Measurements from ENCODE around the gene ZNF222. TPM values are rescaled to one million over a fixed set of nuclear protein-coding genes. Genes with fewer than 3 reads are reported as not detected.

Gene ZNF222
- total RNA-seq: 3.5 and 3.6 TPM in 2 replicates

DNA sequence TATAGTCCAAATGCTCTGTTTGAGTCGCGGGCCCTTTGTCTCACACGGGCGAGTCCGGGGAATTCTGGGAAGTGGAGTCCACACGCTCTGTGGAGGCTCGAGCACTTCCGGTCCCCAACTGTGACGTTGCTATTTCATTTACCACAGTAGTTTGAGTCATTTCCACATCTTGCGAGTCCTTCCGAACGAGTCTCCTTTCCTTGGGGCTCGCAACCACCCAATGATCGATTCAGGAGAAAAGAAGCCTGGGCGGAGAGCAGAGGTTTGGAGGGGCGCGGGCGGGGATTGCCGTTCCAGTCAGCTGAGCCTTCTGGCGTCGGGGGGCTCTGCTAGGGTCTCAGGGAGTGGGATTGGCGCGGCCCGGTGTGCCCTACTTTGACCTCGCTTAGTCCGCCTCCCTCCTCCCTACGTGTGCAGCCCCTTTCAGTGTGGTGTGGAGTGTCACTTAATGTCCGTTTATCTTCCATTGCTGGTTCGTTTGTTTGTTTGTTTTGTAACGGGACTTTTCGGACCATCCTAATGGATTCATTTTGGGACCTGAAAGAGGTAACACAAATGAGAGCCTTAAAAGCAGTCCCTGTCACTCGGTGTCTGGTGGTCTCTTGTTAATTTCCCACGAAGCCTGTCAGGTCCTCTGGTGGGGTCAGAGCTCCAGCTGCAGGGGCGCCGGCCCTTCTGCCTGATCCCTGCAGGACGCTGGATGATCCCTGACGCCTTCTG lies at the start of gene ZNF222:
Gene ZNF222, plus strand, starts transcription at position 163 of the 720 bp plus-strand sequence. Its CDS starts 58 bp downstream, at position 221.
- peak; percentile 57 to 88 for DNase-seq (ENCODE audit: low read depth in 2 of 2)

DNA sequence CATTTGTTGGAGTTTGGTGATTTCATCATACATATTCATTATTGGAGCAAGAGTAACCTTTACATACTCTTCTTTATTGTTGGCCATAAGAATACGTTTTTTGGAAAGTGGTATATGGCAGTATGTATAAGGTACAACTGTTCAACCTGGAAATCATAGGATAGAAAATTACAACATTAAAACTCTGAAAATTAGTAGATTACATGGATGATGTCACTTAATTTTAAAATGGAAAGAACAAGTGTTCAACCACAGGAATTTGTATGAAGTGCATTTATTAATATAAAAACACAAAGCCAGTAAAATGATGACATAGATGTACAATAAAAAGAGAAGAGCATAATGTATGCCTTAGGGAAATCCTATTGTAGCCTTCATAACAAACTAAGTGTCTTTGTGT lies 48.4 kb upstream of the ZNF222 start:
- no peak for DNase-seq (ENCODE audit: low read depth in 2 of 2)

DNA sequence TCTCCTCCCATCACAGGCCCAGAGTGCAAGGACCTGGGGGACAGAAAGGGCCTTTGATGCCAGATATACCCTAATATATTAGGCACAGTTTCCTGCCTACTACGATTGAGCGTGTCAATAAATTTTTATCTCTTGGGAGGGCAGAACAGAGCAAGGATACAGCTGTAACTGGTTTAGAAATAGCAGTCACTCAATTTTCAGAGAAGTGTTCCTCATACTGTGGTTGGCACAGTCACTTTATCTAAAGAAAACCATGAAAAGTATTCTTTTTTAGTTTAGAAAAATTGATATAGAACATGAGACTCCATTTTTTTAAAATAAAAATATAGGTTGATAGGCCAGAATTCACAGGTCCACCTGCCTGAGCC lies 41.7 kb upstream of the ZNF222 start:
- DNase-seq (ENCODE audit: low read depth in 2 of 2): no peak

DNA sequence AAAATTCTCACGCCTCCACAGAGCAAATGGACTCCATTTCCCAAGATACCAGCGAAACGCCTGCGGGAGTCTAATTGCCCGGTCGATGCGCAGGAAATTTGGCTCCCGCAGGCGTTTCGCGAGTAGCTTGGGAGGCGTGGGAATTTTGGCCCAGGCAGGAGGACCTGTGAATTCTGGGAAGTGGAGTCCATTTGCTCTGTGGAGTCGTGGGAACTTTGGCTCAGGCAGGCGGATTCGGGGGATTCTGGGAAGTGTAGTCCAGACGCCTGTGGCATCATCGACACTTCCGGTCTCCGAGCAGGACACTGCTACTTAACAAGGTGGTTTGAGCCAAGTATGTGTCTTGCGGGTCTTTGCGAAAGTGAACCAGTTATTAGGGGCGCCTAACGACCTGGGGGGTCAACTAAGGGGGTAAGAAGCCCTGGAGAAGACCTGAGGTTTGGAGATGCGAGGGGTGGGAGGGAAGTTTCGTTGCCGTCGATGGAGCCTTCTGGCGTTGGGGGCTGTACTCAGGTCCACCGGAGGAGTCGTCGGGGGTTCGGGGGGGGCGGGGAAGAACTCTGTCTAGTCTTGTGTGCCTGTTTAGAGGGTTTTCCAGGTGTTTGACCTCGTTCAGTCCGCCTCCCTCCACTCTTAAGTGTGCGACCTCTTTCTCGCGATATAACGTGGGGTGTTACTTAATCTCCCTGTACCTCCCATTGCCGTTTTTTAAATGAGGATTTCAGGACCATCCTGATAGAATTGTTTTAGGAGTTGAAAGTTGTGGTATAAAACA lies 41.1 kb upstream of the ZNF222 start, which contains the start of gene ZNF155:
Gene ZNF155, plus strand, starts transcription at position 277 of the 775 bp plus-strand sequence. CDS start 4,356 bp downstream, outside the sequence.
- DNase-seq (ENCODE audit: low read depth in 2 of 2): peak; percentile 89 to 97

DNA sequence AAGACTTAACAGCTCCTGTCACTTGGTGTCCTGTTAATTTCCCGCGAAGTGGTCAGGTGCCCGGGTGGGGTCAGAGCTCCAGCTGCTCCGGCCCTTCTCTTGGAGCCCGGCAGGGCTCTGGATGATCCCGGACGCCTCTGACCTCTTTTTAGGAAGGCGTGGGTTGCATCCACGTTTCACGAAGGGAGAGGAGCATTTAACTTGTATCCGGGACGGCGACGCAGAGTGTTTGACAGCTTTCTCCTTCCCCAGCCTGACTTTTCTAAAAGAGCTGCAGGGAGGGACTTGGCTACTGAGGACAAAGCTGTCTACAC lies 40.5 kb upstream of the ZNF222 start:
- DNase-seq (ENCODE audit: low read depth in 2 of 2): no peak

DNA sequence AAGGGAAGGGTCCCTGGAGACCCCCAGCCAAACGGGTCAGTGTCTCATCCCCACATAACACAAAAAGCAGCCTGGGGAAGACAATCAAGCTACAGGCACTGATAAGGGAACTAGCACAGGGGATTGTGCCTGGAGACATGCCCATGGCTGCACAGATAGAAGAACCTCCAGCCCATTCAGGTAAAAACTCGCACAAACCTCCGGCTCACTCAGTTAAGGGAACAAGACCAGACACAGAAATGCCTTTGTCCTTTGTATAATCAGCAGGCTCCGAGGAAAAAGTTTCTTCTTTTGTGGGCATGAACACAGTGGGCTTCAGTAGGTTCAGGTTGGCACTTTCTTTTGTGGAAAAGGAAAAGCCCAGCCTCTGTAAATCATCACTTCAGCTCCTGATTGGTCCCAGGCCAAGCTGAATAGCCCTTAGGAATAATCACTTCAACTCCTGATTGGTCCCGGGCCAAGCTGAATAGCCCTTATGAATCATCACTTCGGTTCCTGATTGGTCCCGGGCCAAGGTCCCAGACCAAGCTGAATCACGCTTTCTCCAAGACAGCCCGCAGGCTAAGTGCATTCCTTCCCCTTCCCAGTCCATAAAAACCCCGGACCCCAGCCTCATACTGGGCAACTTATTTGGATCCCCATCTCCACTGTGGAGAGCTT lies 27.4 kb upstream of the ZNF222 start:
- no peak for DNase-seq (ENCODE audit: low read depth in 2 of 2)

DNA sequence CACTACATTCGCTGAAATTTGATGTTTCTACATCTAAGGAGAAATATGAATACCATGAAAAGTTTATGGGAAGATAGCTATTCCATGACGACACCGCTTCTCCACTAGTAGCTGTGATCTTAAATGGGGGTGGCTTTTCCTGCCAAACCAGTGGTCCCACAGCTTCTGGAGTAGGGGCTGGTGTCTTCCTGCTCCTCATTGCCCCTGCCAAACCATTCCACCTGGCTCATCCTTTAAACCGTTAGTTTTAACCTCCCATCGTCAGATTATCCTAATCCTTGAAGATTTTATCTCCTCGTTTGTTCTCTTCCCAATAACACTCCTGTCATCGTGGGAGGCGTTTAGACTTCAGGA lies 23.0 kb upstream of the ZNF222 start:
- no peak for DNase-seq (ENCODE audit: low read depth in 2 of 2)

DNA sequence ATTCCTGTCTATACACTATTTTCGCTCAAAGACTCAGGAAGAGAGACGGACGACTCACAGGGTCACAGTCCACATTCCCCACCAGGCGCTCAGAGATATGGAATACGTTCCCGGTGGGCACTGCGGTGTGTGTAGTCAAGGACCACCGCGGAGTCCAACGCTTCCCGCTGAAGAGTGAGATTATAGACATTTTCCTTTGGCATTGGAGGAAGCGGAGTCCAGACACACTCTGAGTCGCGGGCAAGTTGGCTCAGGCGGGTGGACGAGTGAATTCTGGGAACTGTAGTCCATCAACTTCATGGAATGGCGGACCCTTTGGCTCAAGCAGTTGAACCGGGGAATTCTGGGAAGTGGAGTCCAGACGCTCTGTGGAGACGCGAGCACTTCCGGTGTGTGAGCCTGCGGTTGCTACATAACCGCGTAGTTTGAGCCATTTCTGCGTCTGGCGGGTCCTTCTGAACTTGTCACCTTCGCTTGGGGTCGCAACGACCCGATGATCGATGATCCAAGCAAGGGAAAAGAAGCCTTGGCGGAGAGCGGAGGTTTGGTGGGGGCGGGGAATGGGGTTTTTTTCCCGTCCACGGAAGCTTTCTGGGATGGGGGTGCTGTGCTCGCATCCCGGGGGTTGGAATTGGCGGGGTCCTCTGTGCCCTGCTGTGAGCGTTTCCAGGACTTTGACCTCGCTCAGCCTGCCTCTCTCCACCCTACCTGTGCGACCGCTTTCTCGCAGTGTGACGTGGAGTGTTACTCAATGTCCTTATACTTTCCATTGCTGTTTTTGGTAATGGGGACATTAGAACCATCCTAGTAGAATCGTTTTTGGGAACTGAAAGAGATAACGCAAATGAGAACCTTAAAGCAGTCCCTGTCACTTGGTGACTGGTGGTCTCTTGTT lies 22.4 kb upstream of the ZNF222 start, which contains the start of gene ZNF230:
Gene ZNF230, plus strand, starts transcription at position 392 of the 895 bp plus-strand sequence. CDS start 4,122 bp downstream, outside the sequence.
- DNase-seq (ENCODE audit: low read depth in 2 of 2): peak; percentile 89 to 97

DNA sequence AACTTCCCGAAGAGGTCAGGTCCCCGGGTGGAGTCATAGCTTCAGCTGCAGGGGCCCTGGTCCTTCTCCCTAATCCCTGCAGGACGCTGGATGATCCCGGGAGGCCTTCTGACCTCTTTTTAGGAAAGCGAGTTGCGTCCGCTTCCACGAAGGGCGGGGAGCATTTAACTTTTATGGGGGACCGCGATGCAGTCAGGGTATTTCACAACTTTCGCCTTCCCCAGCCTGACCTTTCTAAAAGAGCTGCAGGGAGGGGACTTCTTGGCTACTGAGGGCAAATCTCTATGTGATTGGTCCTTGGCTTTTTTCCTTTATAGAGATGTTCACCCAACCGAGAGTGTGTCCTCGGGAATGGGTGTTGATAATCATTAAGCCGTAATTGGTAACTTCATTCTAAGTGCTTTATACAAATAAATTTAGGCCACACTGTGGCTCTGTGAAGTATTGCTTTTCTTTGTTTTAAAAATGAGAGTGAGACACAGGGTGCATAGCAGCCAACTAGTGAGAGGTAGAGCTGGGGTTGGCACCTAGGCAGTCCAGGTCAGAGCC lies 21.6 kb upstream of the ZNF222 start:
- no peak for DNase-seq (ENCODE audit: low read depth in 2 of 2)

DNA sequence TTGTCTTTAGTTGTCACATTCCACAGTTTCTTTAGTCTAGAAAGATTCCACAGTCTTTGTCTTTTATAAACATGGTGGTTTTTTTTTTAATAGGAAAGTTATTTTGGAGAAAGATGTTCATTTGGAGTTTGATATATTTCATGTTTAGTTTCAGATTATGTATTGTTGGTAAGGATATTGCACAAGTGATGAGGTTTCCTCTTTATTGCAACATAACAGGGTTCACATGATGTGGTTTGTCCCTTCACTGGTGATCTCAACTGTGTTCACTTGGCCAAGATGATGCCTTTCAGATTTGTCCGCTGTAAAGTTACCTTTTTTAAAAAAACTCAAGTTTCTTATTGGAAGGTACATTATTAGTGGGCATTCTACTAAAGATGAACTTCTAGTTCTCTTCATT lies 19.2 kb upstream of the ZNF222 start:
- no peak for DNase-seq (ENCODE audit: low read depth in 2 of 2)

DNA sequence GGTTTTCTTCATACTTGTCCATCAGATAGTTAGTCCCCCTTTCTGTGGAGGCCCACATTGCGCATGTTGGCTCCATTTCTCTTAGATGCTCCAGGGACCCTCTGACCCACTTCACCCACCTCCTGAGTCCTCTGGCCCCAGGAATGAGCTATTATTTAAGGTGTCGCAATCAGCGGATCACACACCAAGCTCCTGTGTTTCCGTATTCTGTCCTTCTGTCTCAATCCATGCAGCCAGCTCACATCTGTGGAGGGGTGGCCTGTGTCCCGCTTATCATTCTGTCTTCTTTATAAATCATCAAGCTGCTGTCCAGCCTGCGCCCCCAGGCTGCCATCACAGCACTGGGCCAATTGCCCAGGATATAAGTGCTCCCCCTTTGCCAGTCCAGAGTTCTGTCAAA lies 17.7 kb upstream of the ZNF222 start:
- no peak for DNase-seq (ENCODE audit: low read depth in 2 of 2)

DNA sequence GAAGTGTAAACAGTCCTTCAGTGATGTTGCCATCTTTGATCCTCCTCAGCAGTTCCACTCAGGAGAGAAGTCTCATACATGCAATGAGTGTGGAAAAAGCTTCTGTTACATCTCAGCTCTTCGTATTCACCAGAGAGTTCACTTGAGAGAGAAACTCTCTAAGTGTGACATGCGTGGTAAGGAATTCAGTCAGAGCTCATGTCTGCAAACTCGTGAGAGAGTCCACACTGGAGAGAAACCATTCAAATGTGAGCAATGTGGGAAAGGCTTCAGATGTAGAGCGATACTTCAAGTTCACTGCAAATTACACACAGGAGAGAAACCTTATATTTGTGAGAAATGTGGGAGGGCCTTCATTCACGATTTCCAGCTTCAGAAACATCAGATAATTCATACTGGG lies 14.7 kb upstream of the ZNF222 start:
- DNase-seq (ENCODE audit: low read depth in 2 of 2): no peak

DNA sequence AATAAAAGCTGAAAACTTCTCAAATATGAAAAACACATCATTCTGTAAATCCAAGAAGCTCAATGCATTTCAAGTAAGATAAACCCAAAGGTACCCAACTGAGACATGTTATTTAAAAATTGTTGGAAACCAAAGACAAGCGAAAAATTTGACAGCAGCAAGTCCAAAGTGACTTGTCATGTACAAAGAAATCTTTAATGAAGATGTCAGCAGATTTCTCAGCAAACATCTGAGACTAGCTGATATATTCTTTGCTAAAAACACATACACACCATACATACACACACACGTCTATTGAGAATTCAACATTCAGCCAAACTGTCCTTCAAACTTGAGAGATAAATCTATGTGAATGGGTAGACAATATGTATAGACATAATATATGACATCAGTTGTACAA lies 5.7 kb upstream of the ZNF222 start:
- DNase-seq (ENCODE audit: low read depth in 2 of 2): no peak

DNA sequence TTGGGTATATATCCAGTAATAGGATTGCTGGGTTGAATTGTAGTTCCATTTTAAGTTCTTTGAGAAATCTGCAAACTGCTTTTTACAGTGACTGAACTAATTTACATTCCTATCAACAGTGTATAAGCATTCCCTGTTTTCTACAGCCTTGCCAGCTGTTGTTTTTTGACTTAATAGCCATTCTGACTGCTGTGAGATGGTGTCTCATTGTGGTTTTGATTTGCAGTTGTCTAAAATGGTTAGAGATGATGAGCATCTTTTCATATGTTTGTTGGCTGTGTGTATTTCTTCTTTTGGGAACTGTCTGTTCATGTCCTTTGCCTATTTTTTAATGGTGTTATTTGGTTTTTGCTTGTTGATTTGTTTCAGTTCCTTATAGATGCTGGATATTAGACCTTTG lies 4.0 kb upstream of the ZNF222 start:
- DNase-seq (ENCODE audit: low read depth in 2 of 2): no peak

DNA sequence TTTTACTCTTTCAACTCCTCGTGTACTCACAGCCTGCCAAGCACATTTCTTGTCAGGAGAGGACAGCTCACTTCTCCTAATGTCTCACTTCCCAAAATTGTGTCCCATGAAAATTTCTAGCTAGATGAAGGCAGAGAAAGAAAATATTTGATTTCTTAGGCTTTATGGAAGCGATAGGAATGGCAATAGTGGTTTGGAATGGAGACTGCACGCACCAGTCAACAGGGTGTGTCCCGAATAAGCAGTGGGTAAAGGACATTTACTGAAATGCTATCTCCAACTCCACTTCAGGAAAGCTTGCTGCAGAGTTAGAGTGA lies 321 bp upstream of the ZNF222 start:
- DNase-seq (ENCODE audit: low read depth in 2 of 2): no peak

DNA sequence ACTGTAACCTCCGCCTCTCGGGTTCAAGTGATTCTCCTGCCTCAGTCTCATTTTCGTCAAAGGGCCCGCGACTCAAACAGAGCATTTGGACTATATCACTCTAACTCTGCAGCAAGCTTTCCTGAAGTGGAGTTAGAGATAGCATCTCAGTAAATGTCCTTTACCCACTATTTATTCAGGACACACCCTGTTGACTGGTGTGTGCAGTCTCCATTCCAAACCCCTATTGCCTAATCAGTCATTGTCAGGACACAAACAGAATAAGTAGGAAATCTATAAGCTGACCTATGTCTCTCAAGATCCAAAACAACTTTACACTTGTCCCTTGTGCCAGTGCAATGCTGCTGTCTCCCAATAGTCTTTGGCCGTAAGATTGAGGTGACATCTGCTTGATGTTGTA lies 1.4 kb downstream of the ZNF222 start:
- no peak for DNase-seq (ENCODE audit: low read depth in 2 of 2)

DNA sequence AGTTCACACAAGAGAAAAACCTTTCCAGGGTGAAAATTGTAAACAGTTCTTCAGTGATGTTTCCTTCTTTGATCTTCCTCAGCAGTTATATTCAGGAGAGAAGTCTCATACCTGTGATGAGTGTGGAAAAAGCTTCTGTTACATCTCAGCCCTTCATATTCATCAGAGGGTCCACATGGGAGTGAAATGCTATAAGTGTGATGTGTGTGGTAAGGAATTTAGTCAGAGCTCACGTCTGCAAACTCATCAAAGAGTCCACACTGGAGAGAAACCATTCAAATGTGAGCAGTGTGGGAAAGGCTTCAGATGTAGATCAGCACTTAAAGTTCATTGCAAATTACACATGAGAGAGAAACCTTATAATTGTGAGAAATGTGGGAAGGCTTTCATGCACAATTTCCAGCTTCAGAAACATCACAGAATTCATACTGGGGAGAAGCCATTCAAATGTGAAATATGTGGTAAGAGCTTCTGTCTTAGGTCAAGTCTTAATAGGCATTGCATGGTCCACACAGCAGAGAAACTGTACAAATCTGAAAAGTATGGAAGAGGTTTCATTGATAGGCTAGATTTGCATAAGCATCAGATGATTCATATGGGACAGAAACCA lies 6.9 kb downstream of the ZNF222 start:
- no peak for DNase-seq (ENCODE audit: low read depth in 2 of 2)

DNA sequence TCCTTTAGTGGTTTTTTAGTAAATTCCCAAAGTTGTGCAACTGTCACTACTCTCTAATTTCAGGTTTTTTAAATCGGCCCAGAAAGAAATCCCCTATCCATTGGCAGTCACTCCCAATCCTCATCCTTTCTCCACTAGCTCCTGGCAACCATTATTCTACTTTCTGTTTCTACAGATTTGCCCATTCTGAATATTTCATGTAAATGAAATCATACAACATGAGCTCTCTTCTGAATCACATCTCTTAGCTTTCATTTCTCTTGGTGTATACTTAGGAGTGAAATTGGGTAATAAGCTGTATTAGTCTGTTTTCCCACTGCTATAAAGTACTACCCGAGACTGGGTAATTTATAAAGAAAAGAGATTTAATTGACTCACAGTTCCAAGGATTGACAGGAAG lies 17.0 kb downstream of the ZNF222 start:
- DNase-seq (ENCODE audit: low read depth in 2 of 2): no peak

DNA sequence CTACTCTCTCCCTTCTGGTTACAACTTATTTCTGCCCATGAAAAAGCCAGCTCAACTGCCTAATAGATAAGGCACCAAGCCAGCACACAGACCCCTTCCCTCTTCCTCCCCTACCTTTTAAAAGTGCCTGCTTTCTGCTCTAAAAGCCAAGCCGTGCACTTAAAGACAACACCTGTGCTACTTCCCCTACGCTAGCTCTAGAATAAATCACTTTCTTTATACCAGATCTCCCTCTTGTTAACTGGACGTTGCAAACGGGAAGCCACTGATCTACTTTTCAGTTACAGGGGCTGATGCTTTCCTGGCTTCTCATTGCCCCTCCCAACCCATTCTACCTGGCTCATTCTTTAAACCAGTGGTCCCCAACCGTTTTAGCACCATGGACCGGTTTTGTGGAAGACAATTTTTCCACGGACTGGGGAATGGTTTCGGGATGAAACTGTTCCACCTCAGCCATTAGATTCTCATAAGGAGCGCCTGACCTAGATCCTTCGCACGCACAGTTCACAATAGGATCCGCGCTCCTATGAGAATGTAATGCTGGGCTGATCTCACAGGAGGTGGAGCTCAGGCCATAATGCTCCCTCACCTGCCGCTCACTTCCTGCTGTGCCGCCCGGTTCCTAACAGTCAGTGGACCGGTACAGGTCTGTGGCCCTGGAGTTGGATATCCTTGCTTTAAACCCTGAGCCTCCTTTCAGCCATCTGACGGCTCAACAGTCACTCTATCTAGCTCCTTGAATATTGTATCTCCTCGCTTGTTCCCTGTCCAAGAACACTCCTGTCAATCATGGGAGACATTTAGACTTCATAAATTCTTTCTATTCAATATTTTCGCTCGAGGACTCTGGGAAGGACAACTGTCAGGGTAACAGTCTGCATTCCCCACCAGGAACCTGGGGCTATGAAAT lies 25.8 kb downstream of the ZNF222 start:
- peak in 1 of 2 donors; percentile 16 for DNase-seq (ENCODE audit: low read depth in 2 of 2)
